Measurements from ENCODE around the gene ZNF81. TPM values are rescaled to one million over a fixed set of nuclear protein-coding genes. Genes with fewer than 3 reads are reported as not detected.

Gene ZNF81
- total RNA-seq, result 5.8 and 7.7 TPM in 2 replicates

DNA sequence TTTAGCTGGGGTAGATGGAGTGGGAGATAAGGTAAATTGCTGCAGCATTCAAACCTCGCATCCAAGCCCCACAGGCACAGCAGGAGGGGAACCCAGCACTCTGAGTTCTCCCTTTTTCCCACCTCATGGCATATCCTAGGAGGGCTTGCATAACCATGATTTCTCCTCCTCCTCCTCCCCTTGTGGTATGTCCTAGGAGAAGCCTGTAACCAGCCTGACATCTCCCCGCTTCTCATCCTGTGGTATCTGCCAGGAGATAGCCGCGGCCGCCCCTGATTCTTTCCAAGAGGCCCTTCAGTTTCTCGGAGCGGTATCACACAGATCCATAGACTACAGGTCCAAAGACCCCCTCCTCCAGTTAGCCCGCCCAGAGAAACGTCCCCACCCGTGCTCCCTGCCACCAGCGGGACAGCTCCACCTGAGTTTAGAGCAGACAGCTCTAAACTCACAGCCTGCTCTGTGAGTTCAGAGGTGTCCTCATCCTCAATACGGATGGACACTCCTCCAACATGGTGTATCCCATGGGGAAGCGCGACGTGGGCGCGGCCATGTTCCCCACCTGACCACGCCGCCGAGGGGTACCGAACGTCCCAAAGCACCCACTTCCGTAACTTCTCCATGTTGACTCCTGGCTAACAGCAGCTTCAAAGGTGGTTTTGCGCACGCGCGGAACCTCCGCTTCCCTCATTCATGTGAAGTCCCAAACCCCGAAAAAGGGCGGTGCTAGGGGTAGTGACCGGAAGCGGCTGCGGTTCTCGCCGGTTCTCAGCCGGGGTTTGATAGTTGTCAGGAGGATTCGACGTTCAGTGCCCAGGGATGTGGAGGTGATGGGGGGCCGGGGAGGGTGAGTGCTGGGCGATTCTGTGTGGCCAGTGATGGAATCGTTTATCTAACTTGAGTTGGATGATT is at the start of gene ZNF81:
TSS of gene ZNF81 (plus strand) at position 739 of the 909 bp plus-strand sequence. CDS start 9,366 bp downstream, outside the sequence.
- Histone ChIP-seq H4K20me1 (ENCODE audit: insufficient read depth, low read length) (no peaks in the 10 kb centered on the region), H3K79me2 (ENCODE audit: insufficient read depth, low read length) (peaks cover 14% of the 10 kb centered on the region), H3K4me2 (ENCODE audit: insufficient read depth, low read length) (peak within 1 kb of the TSS; percentile 79), H3K4me3 (ENCODE audit: insufficient read depth, low read length) (peak within 1 kb of the TSS; percentile 72), H3K9me3 (ENCODE audit: low read depth, low read length) (no peaks in the 10 kb centered on the region), H3K4me1 (ENCODE audit: insufficient read depth, low read length) (peaks cover 4% of the 10 kb centered on the region), H3K27me3 (ENCODE audit: insufficient read depth, low read length) (no peaks in the 10 kb centered on the region), H3K36me3 (ENCODE audit: insufficient read depth, low read length) (no peaks in the 10 kb centered on the region), H2AFZ (ENCODE audit: low read length) (peak within 1 kb of the TSS; percentile 66), H3K27ac (ENCODE audit: low read depth, low read length) (peak within 1 kb of the TSS; percentile 78)
- peak; percentile 80 for DNase-seq (ENCODE audit: insufficient read length, low spot score, missing footprints)
- TF ChIP-seq, protein P1, sequence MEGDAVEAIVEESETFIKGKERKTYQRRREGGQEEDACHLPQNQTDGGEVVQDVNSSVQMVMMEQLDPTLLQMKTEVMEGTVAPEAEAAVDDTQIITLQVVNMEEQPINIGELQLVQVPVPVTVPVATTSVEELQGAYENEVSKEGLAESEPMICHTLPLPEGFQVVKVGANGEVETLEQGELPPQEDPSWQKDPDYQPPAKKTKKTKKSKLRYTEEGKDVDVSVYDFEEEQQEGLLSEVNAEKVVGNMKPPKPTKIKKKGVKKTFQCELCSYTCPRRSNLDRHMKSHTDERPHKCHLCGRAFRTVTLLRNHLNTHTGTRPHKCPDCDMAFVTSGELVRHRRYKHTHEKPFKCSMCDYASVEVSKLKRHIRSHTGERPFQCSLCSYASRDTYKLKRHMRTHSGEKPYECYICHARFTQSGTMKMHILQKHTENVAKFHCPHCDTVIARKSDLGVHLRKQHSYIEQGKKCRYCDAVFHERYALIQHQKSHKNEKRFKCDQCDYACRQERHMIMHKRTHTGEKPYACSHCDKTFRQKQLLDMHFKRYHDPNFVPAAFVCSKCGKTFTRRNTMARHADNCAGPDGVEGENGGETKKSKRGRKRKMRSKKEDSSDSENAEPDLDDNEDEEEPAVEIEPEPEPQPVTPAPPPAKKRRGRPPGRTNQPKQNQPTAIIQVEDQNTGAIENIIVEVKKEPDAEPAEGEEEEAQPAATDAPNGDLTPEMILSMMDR (IDR thresholded peaks at IDR 0.05; ENCODE audit: extremely low read depth, low read depth, low read length), result no peak

DNA sequence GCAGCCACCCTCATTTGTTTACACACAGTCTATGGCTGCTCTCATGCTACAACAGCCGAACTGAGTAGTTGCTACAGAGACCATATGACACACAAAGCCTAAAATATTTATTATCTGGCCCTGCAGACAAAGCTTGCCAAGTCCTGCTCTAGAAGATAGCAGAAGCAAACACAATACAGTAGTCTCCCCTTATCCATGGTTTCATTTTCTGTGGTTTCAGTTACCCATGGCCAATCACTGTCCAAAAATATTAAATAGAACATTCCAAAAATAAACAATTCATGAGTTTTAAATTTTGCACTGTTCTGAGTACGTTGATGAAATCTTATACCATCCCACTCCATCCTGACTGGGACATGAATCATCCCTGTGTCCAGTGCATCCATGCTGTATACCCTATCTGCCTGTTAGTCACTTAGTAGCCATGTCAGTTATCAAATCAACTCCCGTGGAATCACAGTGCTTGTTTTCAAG is 40.2 kb upstream of the ZNF81 start:
- no peaks in the 10 kb centered on the region for H3K27me3 ChIP-seq (ENCODE audit: insufficient read depth, low read length)
- peak overlapping the region; percentile 60 for H3K27ac ChIP-seq (ENCODE audit: low read depth, low read length)
- H3K4me2 ChIP-seq (ENCODE audit: insufficient read depth, low read length), result peak overlapping the region; percentile 57
- no peaks in the 10 kb centered on the region for H3K36me3 ChIP-seq (ENCODE audit: insufficient read depth, low read length)
- DNase-seq (ENCODE audit: insufficient read length, low spot score, missing footprints), result no peak
- TF ChIP-seq, protein P1 (IDR thresholded peaks at IDR 0.05; ENCODE audit: extremely low read depth, low read depth, low read length), result no peak
- H3K4me1 ChIP-seq (ENCODE audit: insufficient read depth, low read length), result peaks cover 5% of the 10 kb centered on the region
- peak overlapping the region; percentile 68 for H2AFZ ChIP-seq (ENCODE audit: low read length)
- H3K4me3 ChIP-seq (ENCODE audit: insufficient read depth, low read length), result no peak overlapping the region
- no peaks in the 10 kb centered on the region for H4K20me1 ChIP-seq (ENCODE audit: insufficient read depth, low read length)
- H3K79me2 ChIP-seq (ENCODE audit: insufficient read depth, low read length), result no peaks in the 10 kb centered on the region
- no peaks in the 10 kb centered on the region for H3K9me3 ChIP-seq (ENCODE audit: low read depth, low read length)

DNA sequence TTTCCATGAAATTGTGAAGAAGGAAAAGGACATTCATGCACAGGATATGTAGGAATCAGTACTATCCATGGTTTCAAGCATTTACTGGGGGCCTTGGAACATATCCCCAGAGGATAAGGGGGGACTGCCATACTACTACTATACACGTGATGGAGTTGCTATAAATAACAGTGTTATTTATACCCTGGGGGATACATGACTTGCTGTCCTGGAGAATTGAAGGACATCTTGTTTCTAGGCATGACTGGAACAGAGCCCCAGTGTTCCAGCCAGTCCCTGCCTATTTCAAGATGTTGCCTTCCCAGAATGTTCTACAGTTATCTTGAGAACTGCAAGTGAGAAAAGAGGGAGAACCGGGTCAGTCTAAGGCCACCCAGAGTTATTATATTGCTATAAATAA is 39.6 kb upstream of the ZNF81 start:
- Histone ChIP-seq H4K20me1 (ENCODE audit: insufficient read depth, low read length) (no peaks in the 10 kb centered on the region), H3K27ac (ENCODE audit: low read depth, low read length) (peak overlapping the region; percentile 60), H3K4me3 (ENCODE audit: insufficient read depth, low read length) (no peak overlapping the region), H3K4me1 (ENCODE audit: insufficient read depth, low read length) (peaks cover 5% of the 10 kb centered on the region), H3K4me2 (ENCODE audit: insufficient read depth, low read length) (peak overlapping the region; percentile 57), H2AFZ (ENCODE audit: low read length) (peak overlapping the region; percentile 68), H3K36me3 (ENCODE audit: insufficient read depth, low read length) (no peaks in the 10 kb centered on the region), H3K79me2 (ENCODE audit: insufficient read depth, low read length) (no peaks in the 10 kb centered on the region), H3K9me3 (ENCODE audit: low read depth, low read length) (no peaks in the 10 kb centered on the region), H3K27me3 (ENCODE audit: insufficient read depth, low read length) (no peaks in the 10 kb centered on the region)
- no peak for DNase-seq (ENCODE audit: insufficient read length, low spot score, missing footprints)
- TF ChIP-seq, protein P1 (IDR thresholded peaks at IDR 0.05; ENCODE audit: extremely low read depth, low read depth, low read length), result no peak

DNA sequence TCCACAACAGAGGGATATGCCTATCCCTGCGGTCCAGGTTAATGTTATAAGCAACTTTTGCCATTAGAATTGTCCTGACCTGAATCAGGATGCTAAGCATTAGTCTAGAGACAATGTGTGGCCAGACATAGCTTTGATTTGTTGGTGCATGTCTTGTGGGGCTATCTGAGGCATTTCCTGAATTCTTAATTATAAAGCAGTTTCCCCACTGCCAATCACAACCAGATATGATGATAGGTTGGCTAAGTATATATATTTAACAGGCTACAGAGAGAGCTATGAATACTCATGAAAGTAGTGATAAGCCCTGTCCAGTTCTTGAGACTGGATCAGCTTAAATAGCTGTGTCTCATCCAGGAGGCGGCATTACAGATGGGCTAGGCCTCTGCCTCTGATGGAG is 37.8 kb upstream of the ZNF81 start:
- TF ChIP-seq, protein P1 (IDR thresholded peaks at IDR 0.05; ENCODE audit: extremely low read depth, low read depth, low read length), result no peak
- H3K27me3 ChIP-seq (ENCODE audit: insufficient read depth, low read length), result no peaks in the 10 kb centered on the region

More for the DNA sequence above, 37.8 kb upstream of the ZNF81 start:
- Histone ChIP-seq H3K27ac (ENCODE audit: low read depth, low read length) (no peak overlapping the region), H3K4me3 (ENCODE audit: insufficient read depth, low read length) (no peak overlapping the region), H4K20me1 (ENCODE audit: insufficient read depth, low read length) (no peaks in the 10 kb centered on the region), H3K4me1 (ENCODE audit: insufficient read depth, low read length) (peaks cover 5% of the 10 kb centered on the region), H3K4me2 (ENCODE audit: insufficient read depth, low read length) (no peak overlapping the region), H3K9me3 (ENCODE audit: low read depth, low read length) (no peaks in the 10 kb centered on the region), H3K79me2 (ENCODE audit: insufficient read depth, low read length) (no peaks in the 10 kb centered on the region), H3K36me3 (ENCODE audit: insufficient read depth, low read length) (no peaks in the 10 kb centered on the region), H2AFZ (ENCODE audit: low read length) (no peak overlapping the region)
- DNase-seq (ENCODE audit: insufficient read length, low spot score, missing footprints), result no peak
